Measurements from ENCODE around the gene CERK.

CERK gene

GRCh38 chr22:46707305-46707704 is 30.7 kb downstream of the CERK start:
- H3K4me1 ChIP-seq (ENCODE audit: insufficient read depth, insufficient read length), result peaks cover 3% of the 10 kb centered on the region
- H3K36me3 ChIP-seq (ENCODE audit: insufficient read depth, insufficient read length, low read length), result peaks cover 75% of the 10 kb centered on the region
- H3K9me3 ChIP-seq (ENCODE audit: insufficient read depth, low read length), result no peaks in the 10 kb centered on the region
- no peak overlapping the region for H3K9ac ChIP-seq (ENCODE audit: insufficient read length, low read depth)
- TF ChIP-seq SUZ12 (IDR thresholded peaks at IDR 0.05; ENCODE audit: extremely low read depth, insufficient read depth, insufficient read length) (no peak), ZNF274 (IDR thresholded peaks at IDR 0.05; ENCODE audit: low read depth, low read length) (no peak), YY1 (IDR thresholded peaks at IDR 0.05; ENCODE audit: insufficient read depth, insufficient read length) (no peak)
- H3K27me3 ChIP-seq (ENCODE audit: insufficient read depth, insufficient read length), result no peaks in the 10 kb centered on the region
- no peak overlapping the region for H3K4me3 ChIP-seq (ENCODE audit: insufficient read length, low read depth)
- no peak for DNase-seq (ENCODE audit: low read depth, low spot score)

GRCh38 chr22:46706060-46706459 is 32.0 kb downstream of the CERK start:
- no peaks in the 10 kb centered on the region for H3K27me3 ChIP-seq (ENCODE audit: insufficient read depth, insufficient read length)
- peaks cover 3% of the 10 kb centered on the region for H3K4me1 ChIP-seq (ENCODE audit: insufficient read depth, insufficient read length)
- H3K9ac ChIP-seq (ENCODE audit: insufficient read length, low read depth), result no peak overlapping the region
- H3K36me3 ChIP-seq (ENCODE audit: insufficient read depth, insufficient read length, low read length), result peaks cover 75% of the 10 kb centered on the region
- DNase-seq (ENCODE audit: low read depth, low spot score), result no peak
- no peak overlapping the region for H3K4me3 ChIP-seq (ENCODE audit: insufficient read length, low read depth)
- H3K9me3 ChIP-seq (ENCODE audit: insufficient read depth, low read length), result no peaks in the 10 kb centered on the region
- no peak for TF ChIP-seq SUZ12 (IDR thresholded peaks at IDR 0.05; ENCODE audit: extremely low read depth, insufficient read depth, insufficient read length)
- no peak for TF ChIP-seq YY1 (IDR thresholded peaks at IDR 0.05; ENCODE audit: insufficient read depth, insufficient read length)
- TF ChIP-seq ZNF274 (IDR thresholded peaks at IDR 0.05; ENCODE audit: low read depth, low read length), result no peak

- Histone ChIP-seq H3K27me3 (ENCODE audit: insufficient read depth, insufficient read length) (no peaks in the 10 kb centered on the region), H3K4me1 (ENCODE audit: insufficient read depth, insufficient read length) (no peaks in the 10 kb centered on the region), H3K36me3 (ENCODE audit: insufficient read depth, insufficient read length, low read length) (peaks cover 67% of the 10 kb centered on the region), H3K4me3 (ENCODE audit: insufficient read length, low read depth) (no peak overlapping the region), H3K9me3 (ENCODE audit: insufficient read depth, low read length) (no peaks in the 10 kb centered on the region), H3K9ac (ENCODE audit: insufficient read length, low read depth) (no peak overlapping the region)
- DNase-seq (ENCODE audit: low read depth, low spot score), result no peak
- TF ChIP-seq SUZ12 (IDR thresholded peaks at IDR 0.05; ENCODE audit: extremely low read depth, insufficient read depth, insufficient read length) (no peak), ZNF274 (IDR thresholded peaks at IDR 0.05; ENCODE audit: low read depth, low read length) (no peak), YY1 (IDR thresholded peaks at IDR 0.05; ENCODE audit: insufficient read depth, insufficient read length) (no peak)
These were observed 34.1 kb downstream of the CERK start for GRCh38 chr22:46703996-46704370.

DNA sequence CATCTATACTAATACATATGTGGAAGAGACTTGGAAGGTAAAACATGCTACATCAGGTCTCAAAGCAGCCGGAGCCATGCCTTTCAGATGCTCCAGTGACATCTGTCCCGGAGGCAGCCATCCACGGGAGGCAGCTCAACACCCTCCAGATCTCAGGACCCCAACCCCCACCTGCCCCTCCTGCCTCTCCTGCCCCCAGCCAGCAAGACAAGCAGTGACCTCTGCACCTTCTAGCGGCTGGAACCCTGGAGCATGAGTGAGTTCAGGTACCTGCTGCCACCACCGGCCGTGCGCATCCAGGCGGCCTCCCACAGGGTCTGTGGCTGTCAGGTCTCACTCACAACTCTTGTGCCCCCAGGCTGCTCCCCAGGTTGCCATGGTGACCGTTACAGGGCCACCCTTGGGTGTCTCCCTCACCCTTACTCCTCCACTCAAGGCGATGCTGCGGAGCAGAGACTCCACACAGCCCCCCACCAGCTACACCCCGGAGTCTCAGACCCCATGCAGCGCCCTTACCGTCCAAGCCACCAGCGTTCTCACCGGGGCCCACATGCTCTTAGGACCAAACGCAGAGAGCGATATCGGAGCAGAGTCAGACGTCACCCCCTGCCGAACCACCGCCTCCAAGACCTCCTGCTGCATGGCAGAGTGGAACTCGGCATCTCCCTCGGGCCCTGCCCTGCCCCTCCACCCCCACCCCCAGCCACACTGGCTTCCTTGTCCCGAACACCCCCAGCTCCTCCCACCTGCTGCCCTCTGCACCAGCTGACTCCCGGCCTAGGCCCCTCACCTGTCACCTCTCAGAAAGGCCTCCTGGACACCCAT is 34.7 kb downstream of the CERK start:
- no peak for DNase-seq (ENCODE audit: low read depth, low spot score)
- no peaks in the 10 kb centered on the region for H3K9me3 ChIP-seq (ENCODE audit: insufficient read depth, low read length)
- H3K27me3 ChIP-seq (ENCODE audit: insufficient read depth, insufficient read length), result no peaks in the 10 kb centered on the region
- no peaks in the 10 kb centered on the region for H3K4me1 ChIP-seq (ENCODE audit: insufficient read depth, insufficient read length)
- no peak overlapping the region for H3K4me3 ChIP-seq (ENCODE audit: insufficient read length, low read depth)
- no peak overlapping the region for H3K9ac ChIP-seq (ENCODE audit: insufficient read length, low read depth)
- H3K36me3 ChIP-seq (ENCODE audit: insufficient read depth, insufficient read length, low read length), result peaks cover 64% of the 10 kb centered on the region
- TF ChIP-seq ZNF274 (IDR thresholded peaks at IDR 0.05; ENCODE audit: low read depth, low read length) (no peak), SUZ12 (IDR thresholded peaks at IDR 0.05; ENCODE audit: extremely low read depth, insufficient read depth, insufficient read length) (no peak), YY1 (IDR thresholded peaks at IDR 0.05; ENCODE audit: insufficient read depth, insufficient read length) (no peak)

DNA sequence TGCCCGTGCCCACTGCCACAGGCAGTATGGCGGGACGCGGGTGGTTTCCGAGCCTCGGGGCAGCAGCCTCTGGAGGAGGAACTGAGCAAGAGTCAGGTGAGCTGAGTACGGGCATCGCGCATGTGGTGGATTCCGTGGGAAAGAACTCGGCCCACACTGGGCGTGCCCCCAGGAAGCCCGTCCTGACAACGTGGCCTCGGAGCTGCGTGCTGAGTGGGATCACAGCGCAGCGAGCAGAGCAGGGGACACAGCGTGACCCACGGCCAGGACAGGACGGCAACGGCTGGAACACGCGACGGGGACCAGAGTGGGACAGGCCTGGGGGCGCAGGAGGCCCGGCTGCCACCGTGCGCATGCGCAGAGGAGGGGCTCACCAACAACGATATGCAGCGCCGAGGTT is 36.8 kb downstream of the CERK start:
- TF ChIP-seq YY1 (IDR thresholded peaks at IDR 0.05; ENCODE audit: insufficient read depth, insufficient read length), result no peak
- TF ChIP-seq ZNF274 (IDR thresholded peaks at IDR 0.05; ENCODE audit: low read depth, low read length), result no peak
- peaks cover 63% of the 10 kb centered on the region for H3K36me3 ChIP-seq (ENCODE audit: insufficient read depth, insufficient read length, low read length)
- H3K4me3 ChIP-seq (ENCODE audit: insufficient read length, low read depth), result no peak overlapping the region
- DNase-seq (ENCODE audit: low read depth, low spot score), result no peak
- H3K9ac ChIP-seq (ENCODE audit: insufficient read length, low read depth), result no peak overlapping the region
- no peaks in the 10 kb centered on the region for H3K4me1 ChIP-seq (ENCODE audit: insufficient read depth, insufficient read length)
- no peaks in the 10 kb centered on the region for H3K9me3 ChIP-seq (ENCODE audit: insufficient read depth, low read length)
- no peaks in the 10 kb centered on the region for H3K27me3 ChIP-seq (ENCODE audit: insufficient read depth, insufficient read length)

DNA sequence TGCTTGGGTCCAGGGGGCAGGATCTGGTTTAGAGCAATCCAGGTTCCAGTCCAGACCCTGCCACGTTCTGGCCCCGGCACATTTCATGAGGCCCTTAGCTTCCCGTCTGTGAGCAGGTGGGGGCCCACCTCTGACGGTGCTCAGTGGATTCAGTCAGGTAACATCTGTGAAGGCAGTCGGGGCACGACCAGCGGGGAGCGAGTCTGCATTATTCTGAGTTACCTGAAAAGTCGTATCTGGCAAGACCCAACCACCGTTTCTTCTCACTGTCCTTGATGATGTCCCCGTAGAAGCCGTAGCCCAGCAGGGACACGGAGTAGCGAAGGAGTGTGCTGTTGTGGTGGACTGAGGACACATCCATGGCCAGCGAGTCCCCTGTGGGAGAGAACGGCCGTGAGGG is 39.0 kb downstream of the CERK start:
- H3K36me3 ChIP-seq (ENCODE audit: insufficient read depth, insufficient read length, low read length), result peaks cover 71% of the 10 kb centered on the region
- H3K4me3 ChIP-seq (ENCODE audit: insufficient read length, low read depth), result no peak overlapping the region
- TF ChIP-seq YY1 (IDR thresholded peaks at IDR 0.05; ENCODE audit: insufficient read depth, insufficient read length) (no peak), ZNF274 (IDR thresholded peaks at IDR 0.05; ENCODE audit: low read depth, low read length) (no peak), SUZ12 (IDR thresholded peaks at IDR 0.05; ENCODE audit: extremely low read depth, insufficient read depth, insufficient read length) (no peak)
- H3K4me1 ChIP-seq (ENCODE audit: insufficient read depth, insufficient read length), result no peaks in the 10 kb centered on the region
- DNase-seq (ENCODE audit: low read depth, low spot score), result no peak
- H3K9me3 ChIP-seq (ENCODE audit: insufficient read depth, low read length), result no peaks in the 10 kb centered on the region
- H3K27me3 ChIP-seq (ENCODE audit: insufficient read depth, insufficient read length), result no peaks in the 10 kb centered on the region
- no peak overlapping the region for H3K9ac ChIP-seq (ENCODE audit: insufficient read length, low read depth)

DNA sequence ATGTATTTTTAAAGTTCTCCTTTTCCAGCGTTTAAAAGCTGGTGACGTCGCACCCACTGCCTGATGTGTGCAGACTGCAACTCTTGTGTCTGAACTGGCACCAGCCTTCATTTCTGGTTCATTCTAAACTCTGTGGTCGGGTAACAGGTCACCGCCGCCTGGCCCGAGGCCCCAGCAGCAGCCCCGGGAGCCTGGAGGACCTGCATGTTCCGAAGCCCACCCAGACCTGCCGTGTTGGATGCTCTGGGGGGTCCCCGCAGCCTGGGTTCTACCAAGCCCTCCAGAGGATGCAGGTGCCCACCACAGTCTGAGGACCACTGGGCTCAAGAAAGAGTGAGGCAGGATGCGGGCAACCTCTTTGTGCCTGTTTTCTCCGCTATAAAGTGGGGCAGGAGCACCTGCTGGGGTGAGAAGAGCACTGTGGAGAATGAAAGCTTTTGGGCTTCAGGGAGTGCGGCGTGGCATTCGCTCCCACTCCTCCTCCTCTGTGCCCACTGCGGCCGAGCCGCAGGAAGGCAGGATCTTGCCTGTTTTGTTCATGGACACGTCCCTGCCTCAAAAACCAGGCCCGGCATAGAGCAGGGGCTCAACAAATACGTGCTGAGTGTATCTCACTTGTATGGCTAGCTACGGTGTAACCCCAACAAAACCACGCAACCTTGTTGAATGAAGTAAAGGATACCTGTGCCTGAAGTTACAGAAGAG is 40.1 kb downstream of the CERK start:
- no peaks in the 10 kb centered on the region for H3K27me3 ChIP-seq (ENCODE audit: insufficient read depth, insufficient read length)
- H3K9ac ChIP-seq (ENCODE audit: insufficient read length, low read depth), result no peak overlapping the region
- no peak for DNase-seq (ENCODE audit: low read depth, low spot score)
- H3K4me3 ChIP-seq (ENCODE audit: insufficient read length, low read depth), result no peak overlapping the region
- TF ChIP-seq ZNF274 (IDR thresholded peaks at IDR 0.05; ENCODE audit: low read depth, low read length), result no peak
- no peaks in the 10 kb centered on the region for H3K4me1 ChIP-seq (ENCODE audit: insufficient read depth, insufficient read length)
- H3K36me3 ChIP-seq (ENCODE audit: insufficient read depth, insufficient read length, low read length), result peaks cover 76% of the 10 kb centered on the region
- H3K9me3 ChIP-seq (ENCODE audit: insufficient read depth, low read length), result no peaks in the 10 kb centered on the region
